K562 treated with DMSO at 1 percent for 24 hours (cell line): ENCODE measurements around the gene CD55. TPM values are rescaled to one million over a fixed set of nuclear protein-coding genes. Genes with fewer than 3 reads are reported as not detected.

ENCODE experiments used
- total RNA-seq: library from RNA; unstranded; fragments of 300-600 nt; gene quantifications from 2 replicates; pipeline ENCODE4 v1.2.3, GENCODE V29; 2022; ENCODE audit warnings: low read depth; ENCODE audit not compliant: insufficient read depth

CD55 gene
- 41.9 and 47.1 TPM in 2 replicates for total RNA-seq

GRCh38 chr1:207321079-207321789 lies at the start of gene CD55:
TSS of gene CD55 (plus strand) at chr1:207321678. CDS start at chr1:207321766, 88 bp downstream.

Other genes starting within 250 kb of the CD55 start
- not detected in 2 replicates for gene C4BPB, start 232.8 kb upstream of the CD55 start, total RNA-seq
- gene C4BPA, start 217.4 kb upstream of the CD55 start, total RNA-seq: 0.19 TPM in 1 of 2 replicates, not detected in the other
- 0.23 TPM in 2 replicates for gene CR2, start 132.7 kb downstream of the CD55 start, total RNA-seq
- 0.08 TPM in 1 of 2 replicates, not detected in the other for gene CR1, start 174.5 kb downstream of the CD55 start, total RNA-seq